GM21515 (cell line): Measurements from ENCODE around the gene CAPZB.

Source experiments
- ATAC-seq: cut with Tn5 transposase; IDR thresholded peaks from one replicate; pipeline ENCODE4 v1.9.1; 2021; ENCODE audit not compliant: unreplicated experiment

The CAPZB gene

GRCh38 chr1:19390901-19391595, 94.3 kb downstream of the CAPZB start:
- peak; percentile 47 for ATAC-seq

- ATAC-seq = no peak
Measured at GRCh38 chr1:19390166-19390850, 95.0 kb downstream of the CAPZB start.

GRCh38 chr1:19388980-19389379, 96.4 kb downstream of the CAPZB start:
- no peak for ATAC-seq

- ATAC-seq = no peak
Measured at GRCh38 chr1:19387045-19387467, 98.3 kb downstream of the CAPZB start.

- ATAC-seq = no peak
Measured at GRCh38 chr1:19385869-19386591, 99.3 kb downstream of the CAPZB start.

GRCh38 chr1:19385221-19385620, 100.1 kb downstream of the CAPZB start:
- no peak for ATAC-seq

- ATAC-seq = no peak
Measured at GRCh38 chr1:19384772-19385187, 100.6 kb downstream of the CAPZB start.

GRCh38 chr1:19384113-19384512, 101.2 kb downstream of the CAPZB start:
- ATAC-seq = no peak

GRCh38 chr1:19382222-19382621, 103.1 kb downstream of the CAPZB start:
- ATAC-seq = no peak

GRCh38 chr1:19381261-19381660, 104.1 kb downstream of the CAPZB start:
- no peak for ATAC-seq

- no peak for ATAC-seq
Measured at GRCh38 chr1:19377812-19378718, 107.3 kb downstream of the CAPZB start.

- no peak for ATAC-seq
Measured at GRCh38 chr1:19376428-19377372, 108.6 kb downstream of the CAPZB start.

- ATAC-seq = no peak
Measured at GRCh38 chr1:19375631-19376400, 109.5 kb downstream of the CAPZB start.

- no peak for ATAC-seq
Measured at GRCh38 chr1:19374926-19375325, 110.4 kb downstream of the CAPZB start.

GRCh38 chr1:19374083-19374801, 111.1 kb downstream of the CAPZB start:
- ATAC-seq = no peak

- no peak for ATAC-seq
Measured at GRCh38 chr1:19373211-19374082, 111.9 kb downstream of the CAPZB start.

- ATAC-seq = no peak
Measured at GRCh38 chr1:19372602-19373001, 112.7 kb downstream of the CAPZB start.
